DOHH2 (cell line): ENCODE results near the gene SIPA1L3.

Experiments
- H3F3A ChIP-seq: fragments of 200-600 bp; sonication (generic), shearing (Covaris generic); 2 replicates; pipeline ENCODE4 v1.6.0; 2016; ENCODE audit warnings: antibody characterized with exemption, mild to moderate bottlenecking; ENCODE audit not compliant: control insufficient read depth, insufficient read depth
- H3K27ac ChIP-seq: fragments of 200-600 bp; sonication (generic); 2 replicates; pipeline ENCODE4 v1.5.1; 2014; ENCODE audit warnings: low read depth, mild to moderate bottlenecking, low read length, moderate library complexity
- H3K27me3 ChIP-seq: fragments of 200-600 bp; sonication (generic); 2 replicates; pipeline ENCODE4 v1.6.1; 2014; ENCODE audit warnings: mild to moderate bottlenecking, low read length, mixed read lengths; ENCODE audit not compliant: control insufficient read depth
- H3K36me3 ChIP-seq: fragments of 200-600 bp; sonication (generic); 2 replicates; pipeline ENCODE4 v1.6.1; 2014; ENCODE audit warnings: mild to moderate bottlenecking, low read length, moderate library complexity, mixed read lengths; ENCODE audit not compliant: control insufficient read depth
- H3K4me1 ChIP-seq: fragments of 200-600 bp; sonication (generic); 2 replicates; pipeline ENCODE4 v1.6.1; 2014; ENCODE audit warnings: mild to moderate bottlenecking, low read length, mixed read lengths; ENCODE audit not compliant: control insufficient read depth
- H3K4me2 ChIP-seq: fragments of 200-600 bp; sonication (generic); 2 replicates; pipeline ENCODE4 v1.6.0; 2014; ENCODE audit warnings: mild to moderate bottlenecking, low read length, moderate library complexity
- H3K4me3 ChIP-seq: fragments of 200-600 bp; sonication (generic); 2 replicates; pipeline ENCODE4 v1.5.1; 2014; ENCODE audit warnings: mild to moderate bottlenecking, low read length, mixed read lengths
- H3K79me2 ChIP-seq: fragments of 200-600 bp; sonication (generic); 2 replicates; pipeline ENCODE4 v1.6.1; 2014; ENCODE audit warnings: mild to moderate bottlenecking, low read length, mixed read lengths; ENCODE audit not compliant: control insufficient read depth
- H3K9me2 ChIP-seq: fragments of 200-600 bp; sonication (generic); replicated peaks from 2 replicates; pipeline ENCODE4 v1.6.1; 2014; ENCODE audit warnings: mild to moderate bottlenecking, low read length, mixed read lengths; ENCODE audit not compliant: control insufficient read depth
- H3K9me3 ChIP-seq: fragments of 200-600 bp; sonication (generic); 2 replicates; pipeline ENCODE4 v1.6.1; 2014; ENCODE audit warnings: antibody characterized with exemption, low read length, mixed read lengths; ENCODE audit not compliant: control insufficient read depth, insufficient read depth
- H4K20me1 ChIP-seq: fragments of 200-600 bp; sonication (generic); 2 replicates; pipeline ENCODE4 v1.6.0; 2014; ENCODE audit warnings: low read depth, mild to moderate bottlenecking, antibody characterized with exemption, low read length, moderate library complexity; ENCODE audit not compliant: control insufficient read depth, insufficient read depth
- EZH2phosphoT487 ChIP-seq: fragments of 200-600 bp; sonication (generic); IDR thresholded peaks from 2 replicates; pipeline ENCODE4 v1.6.1; 2017; ENCODE audit warnings: borderline replicate concordance, mild to moderate bottlenecking, antibody characterized with exemption, low read length, moderate library complexity, mixed read lengths
- TF ChIP-seq, protein P1 (sequence below): fragments of 200-600 bp; sonication (generic); IDR thresholded peaks from one replicate; pipeline ENCODE4 v1.5.1; 2014; ENCODE audit warnings: antibody characterized with exemption, mild to moderate bottlenecking, low read depth, low read length; ENCODE audit not compliant: poor library complexity, severe bottlenecking

SIPA1L3 gene

GRCh38 chr19:37975596-37976515, 68.8 kb downstream of the SIPA1L3 start:
- peaks cover 17% of the 10 kb centered on the region for H3K36me3 ChIP-seq
- H4K20me1 ChIP-seq: no peaks in the 10 kb centered on the region
- H3K4me1 ChIP-seq: peaks cover 90% of the 10 kb centered on the region
- no peaks in the 10 kb centered on the region for H3K9me2 ChIP-seq
- TF ChIP-seq, protein P1, sequence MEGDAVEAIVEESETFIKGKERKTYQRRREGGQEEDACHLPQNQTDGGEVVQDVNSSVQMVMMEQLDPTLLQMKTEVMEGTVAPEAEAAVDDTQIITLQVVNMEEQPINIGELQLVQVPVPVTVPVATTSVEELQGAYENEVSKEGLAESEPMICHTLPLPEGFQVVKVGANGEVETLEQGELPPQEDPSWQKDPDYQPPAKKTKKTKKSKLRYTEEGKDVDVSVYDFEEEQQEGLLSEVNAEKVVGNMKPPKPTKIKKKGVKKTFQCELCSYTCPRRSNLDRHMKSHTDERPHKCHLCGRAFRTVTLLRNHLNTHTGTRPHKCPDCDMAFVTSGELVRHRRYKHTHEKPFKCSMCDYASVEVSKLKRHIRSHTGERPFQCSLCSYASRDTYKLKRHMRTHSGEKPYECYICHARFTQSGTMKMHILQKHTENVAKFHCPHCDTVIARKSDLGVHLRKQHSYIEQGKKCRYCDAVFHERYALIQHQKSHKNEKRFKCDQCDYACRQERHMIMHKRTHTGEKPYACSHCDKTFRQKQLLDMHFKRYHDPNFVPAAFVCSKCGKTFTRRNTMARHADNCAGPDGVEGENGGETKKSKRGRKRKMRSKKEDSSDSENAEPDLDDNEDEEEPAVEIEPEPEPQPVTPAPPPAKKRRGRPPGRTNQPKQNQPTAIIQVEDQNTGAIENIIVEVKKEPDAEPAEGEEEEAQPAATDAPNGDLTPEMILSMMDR: no peak
- no peak for TF ChIP-seq EZH2phosphoT487
- no peaks in the 10 kb centered on the region for H3K27me3 ChIP-seq
- H3K79me2 ChIP-seq: peaks cover 82% of the 10 kb centered on the region
- no peaks in the 10 kb centered on the region for H3K9me3 ChIP-seq
- H3K27ac ChIP-seq: peak overlapping the region; percentile 90
- peak overlapping the region; percentile 50 for H3K4me2 ChIP-seq
- H3F3A ChIP-seq: peaks cover 28% of the 10 kb centered on the region
- peak overlapping the region; percentile 37 for H3K4me3 ChIP-seq

GRCh38 chr19:37977391-37977790, 70.4 kb downstream of the SIPA1L3 start:
- Histone ChIP-seq H3K4me1 (peaks cover 89% of the 10 kb centered on the region), H3K36me3 (peaks cover 17% of the 10 kb centered on the region), H4K20me1 (no peaks in the 10 kb centered on the region), H3K4me3 (peak overlapping the region; percentile 33), H3F3A (peaks cover 30% of the 10 kb centered on the region), H3K9me3 (no peaks in the 10 kb centered on the region), H3K79me2 (peaks cover 84% of the 10 kb centered on the region), H3K4me2 (peak overlapping the region; percentile 81), H3K27me3 (no peaks in the 10 kb centered on the region), H3K27ac (peak overlapping the region; percentile 90), H3K9me2 (no peaks in the 10 kb centered on the region)
- TF ChIP-seq EZH2phosphoT487: no peak
- TF ChIP-seq, protein P1: no peak

- Histone ChIP-seq H3K27ac (peak overlapping the region; percentile 90), H3K36me3 (peaks cover 17% of the 10 kb centered on the region), H3K4me1 (peaks cover 83% of the 10 kb centered on the region), H3K9me3 (no peaks in the 10 kb centered on the region), H3K9me2 (no peaks in the 10 kb centered on the region), H3K4me3 (peak overlapping the region; percentile 33), H4K20me1 (no peaks in the 10 kb centered on the region), H3K4me2 (peak overlapping the region; percentile 81), H3K79me2 (peaks cover 84% of the 10 kb centered on the region), H3F3A (peaks cover 30% of the 10 kb centered on the region), H3K27me3 (no peaks in the 10 kb centered on the region)
- TF ChIP-seq EZH2phosphoT487: no peak
- TF ChIP-seq, protein P1: no peak
These were observed 71.0 kb downstream of the SIPA1L3 start for GRCh38 chr19:37977992-37978391.
